ENCODE data around the gene MT1F.
"Not testable (repeated sequence)": the region's sequence is repeated elsewhere in the genome, so short reads cannot be mapped to it uniquely, and the experiment has no call there.

The MT1F gene

GRCh38 chr16:56643080-56643778 is 14.5 kb upstream of the MT1F start:
- DNase-seq (ENCODE audit: low read depth in 2 of 3, low spot score in 2 of 3), result peak in 2 of 3 experiments; percentile 37 to 69

DNA sequence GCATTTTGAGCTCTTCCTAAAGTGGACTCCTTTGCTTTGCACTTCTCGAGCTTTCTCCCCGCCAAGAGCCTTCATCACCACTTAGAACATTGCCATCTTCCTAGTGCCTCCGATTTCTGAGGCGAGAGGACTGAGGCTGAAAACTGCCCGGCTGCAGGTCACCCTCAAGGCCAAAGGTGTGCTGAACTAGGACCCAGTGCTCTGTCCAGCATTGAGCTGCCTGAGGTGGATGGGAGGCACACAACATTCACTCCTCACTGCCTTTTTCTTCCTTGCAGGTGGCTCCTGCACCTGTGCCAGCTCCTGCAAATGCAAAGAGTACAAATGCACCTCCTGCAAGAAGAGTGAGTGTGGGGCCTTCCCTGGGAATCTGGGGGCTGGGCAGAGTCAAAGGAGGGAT is 13.9 kb upstream of the MT1F start:
- no peak for DNase-seq (ENCODE audit: low read depth in 2 of 3, low spot score in 2 of 3)

DNA sequence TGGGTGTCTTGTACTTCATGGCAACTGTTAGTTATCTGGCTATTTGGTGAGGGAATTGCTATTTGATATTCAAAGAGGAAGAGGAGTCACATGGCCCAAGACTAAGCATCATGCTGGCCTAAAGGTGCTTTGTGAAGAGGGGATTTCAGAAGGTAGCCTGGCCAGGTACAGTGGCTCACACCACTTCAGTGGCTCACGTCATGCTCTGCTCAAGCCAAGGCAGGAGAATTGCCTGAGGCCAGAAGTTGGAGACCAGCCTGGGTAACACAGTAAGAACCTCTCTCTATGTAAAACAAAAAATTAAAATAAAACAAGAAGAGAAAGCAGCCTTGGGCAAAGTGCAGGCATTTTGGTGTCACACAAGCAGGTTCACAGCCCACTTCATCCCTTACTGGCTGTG is 12.4 kb upstream of the MT1F start:
- no peak for DNase-seq (ENCODE audit: low read depth in 2 of 3, low spot score in 2 of 3)

GRCh38 chr16:56645838-56646237 is 11.9 kb upstream of the MT1F start:
- DNase-seq (ENCODE audit: low read depth in 2 of 3, low spot score in 2 of 3), result no peak

GRCh38 chr16:56647641-56648431 is 9.9 kb upstream of the MT1F start:
- no peak for DNase-seq (ENCODE audit: low read depth in 2 of 3, low spot score in 2 of 3)

DNA sequence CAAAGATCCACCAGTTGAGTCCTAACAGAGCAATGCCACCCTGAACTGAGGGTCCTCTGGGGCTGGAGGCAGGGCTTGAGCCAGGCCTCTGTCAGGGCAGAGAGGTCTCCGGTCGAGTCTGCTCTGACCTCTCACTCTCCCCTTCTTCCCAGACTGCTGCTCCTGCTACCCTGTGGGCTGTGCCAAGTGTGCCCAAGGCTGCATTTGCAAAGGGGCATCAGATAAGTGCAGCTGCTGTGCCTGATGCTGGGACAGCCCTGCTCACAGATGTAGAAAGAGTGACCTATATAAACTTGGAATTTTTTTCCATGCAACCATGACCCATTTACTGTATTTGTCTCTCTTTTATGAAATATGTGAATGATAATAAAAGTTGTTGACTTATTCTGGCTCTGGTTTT is 8.5 kb upstream of the MT1F start:
- DNase-seq (ENCODE audit: low read depth in 2 of 3, low spot score in 2 of 3), result no peak

GRCh38 chr16:56649820-56650219 is 7.9 kb upstream of the MT1F start:
- no peak for DNase-seq (ENCODE audit: low read depth in 2 of 3, low spot score in 2 of 3)

- no peak for DNase-seq (ENCODE audit: low read depth in 2 of 3, low spot score in 2 of 3)
Observed at GRCh38 chr16:56651586-56651985, 6.2 kb upstream of the MT1F start, which contains the start of gene MT1B. TSS of gene MT1B (plus strand) at chr16:56651886. CDS start at chr16:56651954, 68 bp downstream.

GRCh38 chr16:56652600-56652999 is 5.2 kb upstream of the MT1F start:
- no peak for DNase-seq (ENCODE audit: low read depth in 2 of 3, low spot score in 2 of 3)

GRCh38 chr16:56653218-56653617 is 4.5 kb upstream of the MT1F start:
- DNase-seq (ENCODE audit: low read depth in 2 of 3, low spot score in 2 of 3), result no peak

GRCh38 chr16:56658327-56658875 is 642 bp downstream of the MT1F start:
- no peak for DNase-seq (ENCODE audit: low read depth in 2 of 3, low spot score in 2 of 3)

DNA sequence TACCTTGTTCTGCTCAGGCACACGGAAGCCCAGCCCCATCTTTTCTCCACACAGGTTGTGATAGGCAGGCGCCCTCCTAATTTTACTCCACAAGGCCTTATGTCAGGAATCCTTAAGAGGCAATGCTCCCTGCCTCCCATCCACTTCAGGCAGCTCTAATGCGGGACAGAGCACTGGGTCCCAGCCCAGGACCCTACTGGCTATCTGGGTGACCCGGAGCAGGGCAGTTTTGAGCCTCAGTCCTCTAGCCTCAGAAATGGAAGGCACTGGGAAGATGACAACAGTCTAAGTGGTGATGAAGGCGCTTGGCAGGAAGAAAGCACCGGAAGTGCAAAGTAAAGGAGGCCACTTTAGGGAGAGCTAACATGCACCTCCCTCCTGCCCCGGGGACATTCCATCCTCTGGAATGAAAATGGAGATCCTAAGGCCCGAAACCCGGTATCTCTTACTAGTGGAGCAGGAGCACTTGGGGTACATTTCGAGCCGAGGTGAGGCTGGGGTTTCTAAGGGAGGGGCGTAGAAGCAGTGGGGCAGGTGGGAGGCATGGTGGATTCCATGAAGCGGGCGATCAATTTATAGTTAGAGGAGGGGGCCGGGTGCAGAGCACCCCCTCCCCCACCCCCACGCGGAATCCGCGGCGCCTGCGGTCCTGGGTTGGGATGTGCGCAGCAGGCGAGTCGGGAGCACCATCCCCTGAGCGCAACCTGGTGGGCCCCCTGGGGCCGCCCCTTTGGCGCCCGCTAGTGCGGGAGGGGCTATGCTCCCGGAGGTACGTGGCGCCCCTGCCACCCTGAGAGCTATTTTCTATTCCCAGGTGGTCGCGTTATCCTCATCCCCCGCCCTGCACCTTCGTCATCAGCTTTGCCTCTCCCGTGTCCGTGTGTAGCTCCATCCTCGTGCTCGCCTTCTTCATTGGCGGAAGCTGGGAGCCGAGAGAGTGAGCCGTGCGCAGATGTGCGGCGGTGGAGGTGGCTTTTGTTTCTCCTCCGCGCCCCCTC is 4.9 kb downstream of the MT1F start:
- DNase-seq (ENCODE audit: low read depth in 2 of 3, low spot score in 2 of 3), result no peak

- no peak for DNase-seq (ENCODE audit: low read depth in 2 of 3, low spot score in 2 of 3)
Observed at GRCh38 chr16:56664506-56664905, 6.7 kb downstream of the MT1F start.

DNA sequence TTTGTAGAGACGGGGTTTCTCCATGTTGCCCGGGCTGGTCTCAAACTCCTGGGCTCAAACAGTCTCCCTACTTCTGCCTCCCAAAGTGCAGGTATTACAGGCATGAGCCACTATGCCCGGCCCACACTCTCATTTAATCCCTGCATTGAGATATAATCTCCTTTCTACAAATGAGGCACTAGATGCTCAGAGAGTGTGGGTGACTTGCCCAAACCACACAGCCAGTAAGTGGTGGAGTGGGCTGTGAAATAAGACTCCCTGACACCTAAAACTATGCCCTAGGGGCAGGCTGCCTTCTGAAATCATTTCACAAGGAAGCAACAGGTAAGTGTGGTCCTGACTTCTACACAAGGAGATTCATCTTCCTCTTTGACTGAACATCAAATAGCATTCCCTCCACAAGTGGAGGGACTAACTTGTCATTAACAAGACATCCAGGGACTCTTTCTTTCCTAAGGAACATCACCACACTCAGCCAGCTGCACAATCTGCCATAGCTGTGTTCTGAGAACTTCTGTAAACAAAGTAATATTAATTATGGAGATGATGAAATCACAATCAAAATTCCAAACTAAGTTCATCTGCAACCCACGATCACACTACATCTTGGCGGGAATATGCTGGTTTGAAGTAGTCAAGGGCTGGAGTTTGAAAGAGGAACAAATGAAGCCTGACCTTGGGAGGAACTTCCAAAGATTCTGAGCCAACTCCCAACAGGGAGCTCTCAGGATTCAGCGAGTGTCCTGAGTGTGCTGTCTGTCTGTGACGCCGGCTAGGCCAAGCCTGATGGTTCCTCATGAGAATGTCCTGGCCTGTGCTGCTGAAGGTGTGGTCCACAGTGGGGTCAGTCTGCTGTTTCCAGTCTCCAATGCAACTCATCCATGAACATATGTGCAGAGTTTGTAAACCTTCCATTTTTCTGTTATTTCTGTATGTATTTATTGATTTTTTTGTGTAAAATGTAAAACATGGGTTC is 7.8 kb downstream of the MT1F start:
- DNase-seq (ENCODE audit: low read depth in 2 of 3, low spot score in 2 of 3), result not testable (repeated sequence)

DNA sequence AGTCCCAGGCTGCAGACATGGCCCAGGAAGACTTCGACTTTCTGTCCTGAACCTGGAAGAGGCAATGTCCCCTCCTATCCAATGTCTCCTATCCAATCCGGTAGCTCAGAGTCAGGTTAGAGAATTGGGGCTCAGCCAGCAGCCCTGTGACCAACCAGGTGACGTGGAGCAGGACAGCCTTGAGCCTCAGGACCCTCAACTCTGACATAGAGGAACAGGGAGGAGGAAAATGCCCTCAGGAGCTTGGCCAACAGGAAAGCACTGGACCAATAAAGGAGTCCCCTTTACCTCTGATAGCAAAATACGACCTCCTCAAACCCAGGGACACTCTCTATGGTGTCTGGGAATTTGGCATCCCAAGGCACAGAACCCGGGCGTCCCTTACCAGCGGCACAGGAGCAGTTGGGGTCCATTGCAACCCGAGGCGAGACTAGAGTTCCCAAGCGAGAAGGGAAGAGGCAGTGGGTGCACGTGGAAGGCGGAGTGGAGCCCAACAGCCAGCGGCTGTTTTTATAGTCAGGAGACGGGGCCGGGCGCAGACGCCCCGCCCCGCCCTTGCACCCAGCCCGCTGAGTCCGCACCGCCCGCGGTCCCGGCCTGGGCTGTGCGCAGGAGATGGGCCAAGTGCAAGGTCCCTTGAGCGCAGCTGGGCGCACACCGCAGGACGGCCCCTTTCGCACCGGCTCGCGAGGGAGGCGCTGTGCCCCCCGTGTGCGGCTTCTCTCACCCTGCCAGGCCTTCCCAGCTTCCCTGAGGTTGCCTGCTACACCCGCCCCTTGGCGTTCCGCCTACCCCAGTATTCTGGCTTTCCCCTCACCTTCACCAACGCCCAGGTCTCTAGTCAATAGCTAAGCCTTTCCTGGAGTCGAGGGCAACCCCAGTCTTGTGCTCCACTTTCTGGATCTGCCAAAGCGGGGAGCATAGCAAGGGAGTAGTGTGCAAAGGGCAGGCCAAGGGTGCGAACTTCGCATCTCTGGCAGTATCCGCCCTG is 10.1 kb downstream of the MT1F start, which contains the start of gene MT1G:
TSS of gene MT1G (minus strand) at position 485 of the 991 bp plus-strand sequence. CDS start at position 413, 72 bp downstream.
- DNase-seq (ENCODE audit: low read depth in 2 of 3, low spot score in 2 of 3), result no peak

- no peak for DNase-seq (ENCODE audit: low read depth in 2 of 3, low spot score in 2 of 3)
Observed at GRCh38 chr16:56669005-56669839, 11.5 kb downstream of the MT1F start, which contains the start of gene MT1H. TSS of gene MT1H (plus strand) at chr16:56669814. CDS start at chr16:56669885, 71 bp downstream.

DNA sequence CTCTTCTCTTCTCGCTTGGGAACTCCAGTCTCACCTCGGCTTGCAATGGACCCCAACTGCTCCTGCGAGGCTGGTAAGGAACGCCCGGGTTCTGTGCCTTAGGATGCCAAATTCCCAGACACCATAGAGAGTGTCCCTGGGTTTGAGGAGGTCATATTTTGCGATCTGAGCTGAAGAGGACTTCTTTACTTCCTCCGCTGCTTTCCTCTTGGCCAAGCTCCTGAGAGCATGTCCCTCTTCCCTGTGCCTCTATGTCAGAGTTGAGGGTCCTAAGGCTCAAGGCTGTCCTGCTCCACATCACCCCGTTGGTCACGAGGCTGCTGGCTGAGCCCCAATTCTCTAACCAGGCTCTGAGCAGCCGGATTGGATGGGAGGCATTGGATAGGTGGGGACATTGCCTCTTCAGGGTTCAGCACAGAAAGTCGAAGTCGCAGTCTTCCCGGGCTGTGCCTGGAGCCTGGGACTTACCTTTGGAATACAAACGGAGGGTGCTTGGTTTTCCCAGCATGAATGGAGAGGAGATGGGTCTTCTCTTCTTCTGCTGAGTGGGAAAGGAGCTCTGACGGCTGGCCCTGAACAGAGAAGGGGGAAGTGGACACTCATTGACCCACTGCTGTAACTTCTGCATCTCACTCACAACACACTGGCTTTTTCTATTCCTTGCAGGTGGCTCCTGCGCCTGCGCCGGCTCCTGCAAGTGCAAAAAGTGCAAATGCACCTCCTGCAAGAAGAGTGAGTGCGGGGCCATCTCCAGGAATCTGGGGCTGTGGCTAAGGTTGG is 12.3 kb downstream of the MT1F start:
- no peak for DNase-seq (ENCODE audit: low read depth in 2 of 3, low spot score in 2 of 3)

Data from activated CD8-positive, alpha-beta memory T cell treated with anti-CD3 and anti-CD28 coated beads for 48 hours (primary cell).